Calu3 (cell line): Measurements from ENCODE around the gene HDAC4. TPM values are rescaled to one million over a fixed set of nuclear protein-coding genes. Genes with fewer than 3 reads are reported as not detected.
A peak's percentile ranks its signal among the peaks of the same experiment; 100 is the strongest.

Source experiments
- BruUV-seq: library from RNA; stranded (reverse); fragments of 400-500 nt; replicated peaks from 2 replicates; lab custom pipeline; 2021; lab: Mats Ljungman, UMichigan
- CTCF ChIA-PET: fragments of 300-600 bp; sonication (Branson Sonifier 250); formaldehyde crosslinking; loops from one replicate; lab custom pipeline; 2022; ENCODE audit warnings: antibody characterized with exemption; lab: Charles Lee
- DNase-seq: peaks from one replicate; pipeline ENCODE4 v3.0.0; 2022
- H3K27ac Mint-ChIP-seq: one replicate; pipeline ENCODE4 v1.8.0; 2022; ENCODE audit warnings: mixed read lengths; ENCODE audit not compliant: unreplicated experiment
- H3K27me3 Mint-ChIP-seq: one replicate; pipeline ENCODE4 v1.8.0; 2022; ENCODE audit warnings: mixed read lengths; ENCODE audit not compliant: unreplicated experiment
- H3K36me3 Mint-ChIP-seq: one replicate; pipeline ENCODE4 v1.8.0; 2022; ENCODE audit warnings: mild to moderate bottlenecking, moderate library complexity, mixed read lengths; ENCODE audit not compliant: insufficient read depth, unreplicated experiment
- H3K4me1 Mint-ChIP-seq: one replicate; pipeline ENCODE4 v1.8.0; 2022; ENCODE audit warnings: mild to moderate bottlenecking, low read depth, mixed read lengths; ENCODE audit not compliant: unreplicated experiment
- H3K4me3 Mint-ChIP-seq: one replicate; pipeline ENCODE4 v1.8.0; 2022; ENCODE audit warnings: mild to moderate bottlenecking, low read depth, moderate library complexity, mixed read lengths; ENCODE audit not compliant: unreplicated experiment
- H3K9me3 Mint-ChIP-seq: one replicate; pipeline ENCODE4 v1.8.0; 2022; ENCODE audit warnings: low read depth, mixed read lengths; ENCODE audit not compliant: unreplicated experiment
- intact Hi-C: fragments of 100-400 bp; cut with micrococcal nuclease; formaldehyde crosslinking; loops from one replicate; pipeline ENCODE4 v1.10.0; 2022; ENCODE audit not compliant: unreplicated experiment
- total RNA-seq: library from RNA; stranded (reverse); gene quantifications from 2 replicates; pipeline ENCODE4 v1.2.3, GENCODE V29; 2022
- TF ChIP-seq, protein P1 (sequence below): fragments of 200-600 bp; IDR thresholded peaks from one replicate; pipeline ENCODE4 v1.8.0; 2022; ENCODE audit warnings: antibody characterized with exemption; ENCODE audit not compliant: unreplicated experiment

HDAC4 gene
- total RNA-seq, 1 experiment from 2014 or later, result 39.6 TPM

- Mint-ChIP-seq H3K4me1 (no peaks in the 10 kb centered on the region), H3K27me3 (no peaks in the 10 kb centered on the region), H3K27ac (no peak overlapping the region), H3K36me3 (peaks cover 1% of the 10 kb centered on the region), H3K9me3 (no peaks in the 10 kb centered on the region), H3K4me3 (no peak overlapping the region)
- CTCF ChIA-PET, result no interaction called here
- DNase-seq, result no peak
- TF ChIP-seq, protein P1, sequence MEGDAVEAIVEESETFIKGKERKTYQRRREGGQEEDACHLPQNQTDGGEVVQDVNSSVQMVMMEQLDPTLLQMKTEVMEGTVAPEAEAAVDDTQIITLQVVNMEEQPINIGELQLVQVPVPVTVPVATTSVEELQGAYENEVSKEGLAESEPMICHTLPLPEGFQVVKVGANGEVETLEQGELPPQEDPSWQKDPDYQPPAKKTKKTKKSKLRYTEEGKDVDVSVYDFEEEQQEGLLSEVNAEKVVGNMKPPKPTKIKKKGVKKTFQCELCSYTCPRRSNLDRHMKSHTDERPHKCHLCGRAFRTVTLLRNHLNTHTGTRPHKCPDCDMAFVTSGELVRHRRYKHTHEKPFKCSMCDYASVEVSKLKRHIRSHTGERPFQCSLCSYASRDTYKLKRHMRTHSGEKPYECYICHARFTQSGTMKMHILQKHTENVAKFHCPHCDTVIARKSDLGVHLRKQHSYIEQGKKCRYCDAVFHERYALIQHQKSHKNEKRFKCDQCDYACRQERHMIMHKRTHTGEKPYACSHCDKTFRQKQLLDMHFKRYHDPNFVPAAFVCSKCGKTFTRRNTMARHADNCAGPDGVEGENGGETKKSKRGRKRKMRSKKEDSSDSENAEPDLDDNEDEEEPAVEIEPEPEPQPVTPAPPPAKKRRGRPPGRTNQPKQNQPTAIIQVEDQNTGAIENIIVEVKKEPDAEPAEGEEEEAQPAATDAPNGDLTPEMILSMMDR, result no peak
- intact Hi-C loops, result no loop called here
- no TSS peak for BruUV-seq
Measured at GRCh38 chr2:239108459-239108858, 292.4 kb downstream of the HDAC4 start.

GRCh38 chr2:239107936-239108335, 292.9 kb downstream of the HDAC4 start:
- Mint-ChIP-seq H3K4me3 (no peak overlapping the region), H3K4me1 (no peaks in the 10 kb centered on the region), H3K9me3 (no peaks in the 10 kb centered on the region), H3K27me3 (no peaks in the 10 kb centered on the region), H3K27ac (no peak overlapping the region), H3K36me3 (peaks cover 3% of the 10 kb centered on the region)
- CTCF ChIA-PET, result no interaction called here
- TF ChIP-seq, protein P1, result no peak
- intact Hi-C loops, result no loop called here
- no TSS peak for BruUV-seq
- no peak for DNase-seq

DNA sequence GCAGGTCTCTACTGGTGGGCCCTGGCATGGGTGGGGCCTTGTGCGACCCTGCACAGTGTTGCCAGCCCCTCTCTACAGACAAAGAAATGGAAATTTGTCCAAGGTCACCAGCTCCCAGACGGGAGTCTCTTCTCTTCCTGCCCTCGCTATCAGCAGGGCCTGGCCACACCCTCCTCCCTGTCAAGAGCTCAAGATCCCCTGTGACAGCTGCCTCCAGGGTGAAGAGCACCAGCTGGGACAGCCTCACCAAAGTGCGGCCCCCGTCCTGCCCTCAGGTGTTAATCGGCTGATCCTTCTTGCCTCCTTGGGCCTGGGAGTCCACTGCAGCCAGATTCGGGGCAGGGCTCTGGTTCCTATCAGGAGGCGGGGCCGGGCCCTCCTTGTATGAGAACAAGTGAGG, 293.9 kb downstream of the HDAC4 start:
- TF ChIP-seq, protein P1, result no peak
- intact Hi-C loops, result no loop called here
- H3K4me1 Mint-ChIP-seq, result no peaks in the 10 kb centered on the region
- no peak for DNase-seq
- no peaks in the 10 kb centered on the region for H3K27me3 Mint-ChIP-seq
- no TSS peak for BruUV-seq
- no peak overlapping the region for H3K4me3 Mint-ChIP-seq
- peaks cover 3% of the 10 kb centered on the region for H3K36me3 Mint-ChIP-seq
- H3K9me3 Mint-ChIP-seq, result no peaks in the 10 kb centered on the region
- CTCF ChIA-PET, result interaction anchor here (0.6 to 1.1 kb wide), 2 partner anchors 12 to 71 kb away, joined by 3 to 4 read pairs; no protein-coding TSS in a partner anchor
- no peak overlapping the region for H3K27ac Mint-ChIP-seq

DNA sequence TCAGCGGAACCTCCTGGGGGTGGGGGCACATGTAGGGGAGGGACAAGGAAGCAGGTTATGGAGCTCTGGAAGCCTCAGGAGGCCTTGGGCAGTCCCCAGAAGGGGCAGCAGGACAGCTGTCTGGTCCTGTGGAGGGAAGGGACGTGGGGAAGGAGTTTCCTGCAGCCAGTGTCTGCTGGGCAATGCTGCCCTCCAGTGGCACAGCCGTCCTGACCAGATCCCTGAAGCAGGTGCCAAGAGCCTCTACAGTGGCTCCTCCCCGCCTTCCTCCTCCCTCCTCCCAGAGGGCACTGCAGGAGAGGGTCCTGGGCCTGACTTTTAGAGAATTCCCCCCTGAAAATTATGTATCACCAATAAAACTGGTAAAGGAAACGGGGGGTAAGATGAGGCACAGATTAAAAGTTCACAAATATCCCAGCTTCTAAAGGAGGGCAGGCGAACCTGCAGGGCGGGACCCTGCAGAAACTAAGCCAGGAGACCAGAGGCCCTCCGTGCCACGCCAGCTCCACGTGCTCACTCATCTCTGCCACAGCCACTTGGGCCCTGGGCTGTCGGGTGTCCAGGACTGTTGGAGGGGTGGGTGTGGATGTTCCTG, 294.4 kb downstream of the HDAC4 start:
- no peaks in the 10 kb centered on the region for H3K4me1 Mint-ChIP-seq
- TF ChIP-seq, protein P1, result peak; percentile 75
- H3K4me3 Mint-ChIP-seq, result no peak overlapping the region
- H3K27me3 Mint-ChIP-seq, result no peaks in the 10 kb centered on the region
- DNase-seq, result peak; percentile 74
- intact Hi-C loops, result no loop called here
- H3K9me3 Mint-ChIP-seq, result no peaks in the 10 kb centered on the region
- BruUV-seq, result no TSS peak
- H3K36me3 Mint-ChIP-seq, result peaks cover 3% of the 10 kb centered on the region
- CTCF ChIA-PET, result interaction anchor here (0.6 to 1.1 kb wide), 2 partner anchors 12 to 70 kb away, joined by 3 to 4 read pairs; no protein-coding TSS in a partner anchor
- no peak overlapping the region for H3K27ac Mint-ChIP-seq
